Suprapubic skin (tissue), 3 donors: Measurements from ENCODE around the gene FNIP1.

ENCODE experiments used
- EP300 ChIP-seq: sonication (generic); formaldehyde crosslinking; IDR thresholded peaks from one replicate; pipeline ENCODE4 v1.6.1; 2017; ENCODE audit warnings: antibody characterized with exemption
- TF ChIP-seq, protein P1 (sequence below), 2 donors: fragments of 200-600 bp in 1 of 2; fragments of 450-650 bp in 1 of 2; sonication (generic) in 1 of 2; IDR thresholded peaks; one replicate each; pipeline ENCODE4 v1.5.1; 2016 to 2019; ENCODE audit warnings: antibody characterized with exemption in 2 of 2, mild to moderate bottlenecking in 1 of 2, moderate library complexity in 1 of 2

DNA sequence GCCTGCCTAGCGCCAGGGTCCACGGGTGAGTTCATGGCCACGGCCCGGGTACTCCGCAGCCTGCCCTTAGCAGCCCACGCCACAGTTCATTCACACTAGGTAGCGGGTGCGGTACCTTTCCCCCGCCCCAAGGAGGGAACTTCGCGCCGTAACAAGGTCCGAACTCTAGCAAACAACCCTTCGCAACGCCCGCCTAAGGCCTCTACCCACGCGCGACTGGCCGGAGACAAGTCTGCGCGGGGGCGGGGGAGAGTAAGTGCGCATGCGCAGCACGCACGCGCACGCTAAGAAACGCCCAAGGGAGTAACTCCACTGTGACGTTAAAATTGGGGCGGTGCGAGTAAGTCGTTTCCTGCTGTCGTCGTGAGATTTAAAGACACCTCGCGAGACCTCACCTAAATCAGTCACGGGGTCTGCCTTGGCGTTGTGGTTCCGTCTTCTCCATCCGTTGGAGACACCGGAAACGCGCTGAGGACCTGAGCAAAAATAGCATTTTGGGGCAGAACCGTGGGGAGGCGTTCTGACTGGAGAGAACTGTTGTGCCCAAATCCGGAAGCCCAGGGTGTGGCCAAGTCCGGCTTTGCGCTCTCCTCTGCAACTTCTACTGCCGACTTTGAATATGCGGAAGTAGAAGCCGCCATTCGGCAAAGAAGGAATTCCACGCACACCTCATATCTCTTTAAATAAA lies 161.7 kb downstream of the FNIP1 start, which contains the start of gene RAPGEF6:
- TF ChIP-seq EP300: no peak
- TF ChIP-seq, protein P1, sequence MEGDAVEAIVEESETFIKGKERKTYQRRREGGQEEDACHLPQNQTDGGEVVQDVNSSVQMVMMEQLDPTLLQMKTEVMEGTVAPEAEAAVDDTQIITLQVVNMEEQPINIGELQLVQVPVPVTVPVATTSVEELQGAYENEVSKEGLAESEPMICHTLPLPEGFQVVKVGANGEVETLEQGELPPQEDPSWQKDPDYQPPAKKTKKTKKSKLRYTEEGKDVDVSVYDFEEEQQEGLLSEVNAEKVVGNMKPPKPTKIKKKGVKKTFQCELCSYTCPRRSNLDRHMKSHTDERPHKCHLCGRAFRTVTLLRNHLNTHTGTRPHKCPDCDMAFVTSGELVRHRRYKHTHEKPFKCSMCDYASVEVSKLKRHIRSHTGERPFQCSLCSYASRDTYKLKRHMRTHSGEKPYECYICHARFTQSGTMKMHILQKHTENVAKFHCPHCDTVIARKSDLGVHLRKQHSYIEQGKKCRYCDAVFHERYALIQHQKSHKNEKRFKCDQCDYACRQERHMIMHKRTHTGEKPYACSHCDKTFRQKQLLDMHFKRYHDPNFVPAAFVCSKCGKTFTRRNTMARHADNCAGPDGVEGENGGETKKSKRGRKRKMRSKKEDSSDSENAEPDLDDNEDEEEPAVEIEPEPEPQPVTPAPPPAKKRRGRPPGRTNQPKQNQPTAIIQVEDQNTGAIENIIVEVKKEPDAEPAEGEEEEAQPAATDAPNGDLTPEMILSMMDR (IDR thresholded peaks at IDR 0.05): no peak
